GM10266 (cell line): ENCODE data around the gene ST7.

ENCODE experiments used
- DNase-seq: peaks from one replicate; pipeline ENCODE4 v3.0.0; 2012; ENCODE audit errors: extremely low spot score
- TF ChIP-seq, protein P1 (sequence below): IDR thresholded peaks from 2 replicates; pipeline ENCODE4 v1.5.1; 2012; ENCODE audit warnings: mild to moderate bottlenecking, low read depth; ENCODE audit not compliant: control insufficient read depth, insufficient read depth; ENCODE audit errors: missing control alignments

ST7 gene

GRCh38 chr7:116981939-116982338 is 28.6 kb downstream of the ST7 start:
- TF ChIP-seq, protein P1, sequence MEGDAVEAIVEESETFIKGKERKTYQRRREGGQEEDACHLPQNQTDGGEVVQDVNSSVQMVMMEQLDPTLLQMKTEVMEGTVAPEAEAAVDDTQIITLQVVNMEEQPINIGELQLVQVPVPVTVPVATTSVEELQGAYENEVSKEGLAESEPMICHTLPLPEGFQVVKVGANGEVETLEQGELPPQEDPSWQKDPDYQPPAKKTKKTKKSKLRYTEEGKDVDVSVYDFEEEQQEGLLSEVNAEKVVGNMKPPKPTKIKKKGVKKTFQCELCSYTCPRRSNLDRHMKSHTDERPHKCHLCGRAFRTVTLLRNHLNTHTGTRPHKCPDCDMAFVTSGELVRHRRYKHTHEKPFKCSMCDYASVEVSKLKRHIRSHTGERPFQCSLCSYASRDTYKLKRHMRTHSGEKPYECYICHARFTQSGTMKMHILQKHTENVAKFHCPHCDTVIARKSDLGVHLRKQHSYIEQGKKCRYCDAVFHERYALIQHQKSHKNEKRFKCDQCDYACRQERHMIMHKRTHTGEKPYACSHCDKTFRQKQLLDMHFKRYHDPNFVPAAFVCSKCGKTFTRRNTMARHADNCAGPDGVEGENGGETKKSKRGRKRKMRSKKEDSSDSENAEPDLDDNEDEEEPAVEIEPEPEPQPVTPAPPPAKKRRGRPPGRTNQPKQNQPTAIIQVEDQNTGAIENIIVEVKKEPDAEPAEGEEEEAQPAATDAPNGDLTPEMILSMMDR: no peak
- no peak for DNase-seq

GRCh38 chr7:116984511-116984910 is 31.2 kb downstream of the ST7 start:
- no peak for DNase-seq
- TF ChIP-seq, protein P1: no peak

- TF ChIP-seq, protein P1: peak; percentile 51
- no peak for DNase-seq
These were observed 31.6 kb downstream of the ST7 start for GRCh38 chr7:116984917-116985316.

- TF ChIP-seq, protein P1: no peak
- no peak for DNase-seq
These were observed 32.3 kb downstream of the ST7 start for GRCh38 chr7:116985575-116985974.

GRCh38 chr7:116986611-116987565 is 33.6 kb downstream of the ST7 start:
- no peak for DNase-seq
- TF ChIP-seq, protein P1: no peak

GRCh38 chr7:116988363-116988989 is 35.2 kb downstream of the ST7 start:
- TF ChIP-seq, protein P1: no peak
- no peak for DNase-seq

DNA sequence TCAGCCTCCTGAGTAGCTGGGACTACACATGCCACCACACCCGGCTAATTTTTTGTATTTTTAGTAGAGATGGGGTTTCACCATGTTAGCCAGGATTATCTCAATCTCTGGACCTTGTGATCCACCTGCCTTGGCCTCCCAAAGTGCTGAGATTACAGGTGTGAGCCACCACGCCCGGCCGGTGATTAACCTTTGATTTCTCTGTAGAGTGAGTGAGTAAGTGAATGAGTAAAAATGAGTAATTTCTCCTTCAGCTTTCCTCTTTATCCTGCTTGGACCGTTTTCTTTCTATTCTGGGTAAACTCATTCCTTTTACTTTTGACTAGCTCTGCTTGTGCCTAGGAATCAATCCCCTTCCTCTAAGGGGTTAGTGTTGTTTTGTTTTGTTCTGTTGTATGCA is 36.8 kb downstream of the ST7 start:
- no peak for DNase-seq
- TF ChIP-seq, protein P1: no peak
